Suppressor macrophage treated with lipopolysaccharide for 1 hour (primary cell): ENCODE measurements around the gene CLPX.
"Not testable (repeated sequence)": the region's sequence is repeated elsewhere in the genome, so short reads cannot be mapped to it uniquely, and the experiment has no call there.

Source experiments
- DNase-seq, 3 donors: peaks; one replicate each; pipeline ENCODE4 v3.0.0-alpha.2; 2020 to 2022

The CLPX gene

DNA sequence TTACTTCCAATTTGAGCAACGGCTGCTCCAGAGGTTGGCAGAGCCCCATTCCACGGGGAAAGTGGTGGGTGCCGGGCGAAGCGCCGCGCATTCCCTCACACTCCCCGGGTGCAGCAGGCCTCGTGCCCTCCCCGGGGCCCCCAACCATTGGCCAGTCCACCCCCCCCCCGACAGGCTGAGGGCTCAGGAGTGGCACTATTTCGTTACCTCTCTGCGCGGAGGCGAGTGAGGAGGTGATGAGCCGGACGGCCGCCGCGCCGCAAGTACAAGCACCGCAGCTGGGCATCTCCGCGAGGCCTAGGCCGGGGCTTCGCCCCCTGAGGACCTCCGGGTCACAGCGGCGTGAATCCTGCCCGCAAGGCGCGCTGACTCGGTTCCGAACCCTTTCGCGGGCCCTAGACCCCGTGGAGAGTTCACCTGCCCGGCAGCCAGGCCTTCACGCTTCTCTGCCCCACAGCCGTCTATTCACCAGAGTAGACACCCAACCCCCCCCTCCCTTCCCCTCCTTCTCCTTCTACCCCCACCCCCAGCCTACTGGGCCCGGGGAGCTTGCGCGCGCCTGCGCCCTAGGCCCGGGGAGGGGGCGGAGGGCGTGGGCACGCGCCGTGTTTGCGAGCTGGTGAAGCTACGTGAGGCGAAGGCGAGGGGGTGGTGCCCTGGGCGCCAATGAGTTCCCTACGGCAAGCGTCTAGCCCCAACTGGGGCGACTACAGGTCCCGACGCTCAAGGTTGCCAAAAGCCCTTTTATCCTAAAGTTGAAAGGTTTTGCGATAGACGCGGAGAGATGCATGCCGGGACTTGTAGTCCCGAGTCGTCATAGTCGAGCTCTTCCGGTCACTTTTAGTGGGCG is at the start of gene CLPX:
TSS of gene CLPX (minus strand) at position 475 of the 850 bp plus-strand sequence. CDS start at position 286, 189 bp downstream.
- peak; percentile 87 to 95 (median 92) for DNase-seq

- no peak for DNase-seq
Observed at GRCh38 chr15:65233696-65234095, 48.6 kb upstream of the CLPX start.

DNA sequence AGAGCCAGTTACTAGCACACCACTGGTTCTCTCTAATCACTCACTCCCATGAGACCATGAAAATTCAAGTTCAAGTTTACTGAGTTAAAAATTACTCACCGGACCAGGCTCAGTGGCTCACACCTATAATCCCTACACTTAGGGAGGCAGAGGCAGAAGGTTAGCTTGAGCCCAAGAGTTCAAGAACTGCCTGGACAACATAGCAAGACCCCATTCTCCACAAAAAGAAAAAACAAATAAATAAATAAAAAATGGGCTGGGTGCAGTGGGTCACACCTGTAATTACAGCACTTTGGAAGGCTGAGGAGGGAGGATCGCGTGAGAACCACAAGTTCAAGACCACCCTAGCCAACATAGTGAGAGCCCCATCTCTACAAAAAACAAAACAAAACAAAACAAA is 47.4 kb upstream of the CLPX start:
- DNase-seq: no peak

- DNase-seq: no peak
Observed at GRCh38 chr15:65231306-65231705, 46.2 kb upstream of the CLPX start.

GRCh38 chr15:65226901-65227300 is 41.8 kb upstream of the CLPX start:
- DNase-seq: not testable (repeated sequence)

DNA sequence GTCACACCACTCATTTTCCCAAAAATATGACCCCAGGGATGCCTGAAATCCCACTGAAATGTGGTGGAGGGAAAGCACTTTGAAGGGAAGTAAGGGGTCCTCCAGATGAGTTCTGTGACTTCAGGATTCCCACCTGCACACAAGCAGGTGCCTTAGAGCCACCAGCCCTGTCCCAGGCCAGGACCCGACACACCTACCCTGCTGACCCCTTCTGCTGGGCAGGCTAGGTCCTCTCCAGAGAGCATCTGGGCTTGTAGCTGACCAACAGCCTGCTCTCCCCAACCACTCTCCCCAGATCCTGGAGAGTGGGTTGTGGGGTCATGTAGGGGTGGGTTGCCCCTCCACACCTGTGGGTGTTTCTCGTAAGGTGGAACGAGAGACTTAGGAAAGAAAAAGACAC is 41.1 kb upstream of the CLPX start:
- no peak for DNase-seq

- peak in 2 of 3 donors; percentile 3 to 15 for DNase-seq
Observed at GRCh38 chr15:65223996-65224395, 38.9 kb upstream of the CLPX start.

- no peak for DNase-seq
Observed at GRCh38 chr15:65222891-65223290, 37.7 kb upstream of the CLPX start.

DNA sequence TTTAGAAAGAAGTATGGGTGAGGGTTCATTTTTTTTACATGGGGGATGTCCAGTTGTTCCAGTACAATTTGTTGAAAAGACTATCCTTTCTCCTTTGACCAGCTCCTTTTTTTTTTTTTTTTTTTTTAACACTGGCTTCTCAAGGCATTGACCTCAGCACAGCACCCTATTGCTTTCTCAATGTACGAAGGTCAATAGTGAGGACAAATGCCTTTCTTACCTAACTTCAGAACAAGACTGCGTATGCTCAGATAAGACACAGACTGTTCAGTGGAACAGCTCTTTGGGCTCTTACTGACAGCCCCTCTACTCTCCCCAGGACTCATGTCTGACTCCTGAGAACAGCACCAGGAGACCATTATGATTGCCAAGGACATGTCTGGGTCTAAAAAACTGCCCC is 36.6 kb upstream of the CLPX start:
- DNase-seq: no peak

- DNase-seq: no peak
Observed at GRCh38 chr15:65219137-65219536, 34.0 kb upstream of the CLPX start.

GRCh38 chr15:65217526-65218482 is 32.7 kb upstream of the CLPX start:
- DNase-seq: no peak

GRCh38 chr15:65215496-65215895 is 30.4 kb upstream of the CLPX start:
- DNase-seq: no peak

DNA sequence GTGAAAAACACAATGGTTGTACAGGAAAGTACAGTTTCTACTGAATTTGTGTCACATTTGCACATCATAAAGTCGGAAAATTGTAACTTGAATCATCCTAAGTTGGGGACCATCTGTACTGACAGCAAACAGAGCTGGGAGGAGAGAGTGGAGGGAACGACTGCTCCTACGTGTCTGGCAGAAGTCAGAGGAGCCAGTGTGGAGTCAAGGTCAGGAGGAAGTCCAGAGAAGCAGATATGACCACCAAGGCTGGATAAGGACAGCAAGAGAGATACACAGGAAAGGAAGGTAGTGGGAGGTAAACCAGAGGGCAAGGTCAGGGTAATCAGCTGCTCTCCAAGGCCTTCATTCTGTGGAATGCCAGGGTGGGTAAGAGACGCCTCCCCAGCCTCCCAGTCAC is 28.9 kb upstream of the CLPX start:
- no peak for DNase-seq

- DNase-seq: no peak
Observed at GRCh38 chr15:65213241-65213640, 28.1 kb upstream of the CLPX start.

GRCh38 chr15:65212097-65212496 is 27.0 kb upstream of the CLPX start:
- peak in 2 of 3 donors; percentile 22 to 38 for DNase-seq

DNA sequence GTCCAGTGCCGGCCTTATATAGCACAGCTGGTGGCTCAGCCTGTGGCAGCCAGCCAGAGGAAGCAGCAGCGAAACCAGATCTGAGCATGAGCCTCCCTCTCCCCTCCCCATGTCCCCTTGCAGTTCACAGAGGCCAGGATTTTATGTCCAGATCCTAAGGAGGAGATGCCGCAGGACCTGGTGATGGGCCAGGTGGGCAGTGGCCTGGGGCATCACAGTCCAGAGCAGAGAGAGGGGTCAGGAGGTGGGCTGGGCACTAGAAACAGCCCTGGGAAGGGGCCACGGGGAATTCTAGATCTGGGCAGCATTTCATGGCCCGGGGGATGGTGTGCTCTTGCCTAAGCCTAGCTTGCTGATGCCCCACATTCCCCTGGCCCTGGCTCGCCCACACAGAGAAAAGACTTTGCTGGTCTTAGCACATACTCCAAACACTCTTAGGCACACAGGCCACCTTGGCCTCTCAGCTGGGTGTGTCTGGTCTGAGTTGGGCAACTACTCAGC is 26.4 kb upstream of the CLPX start:
- DNase-seq: no peak

- no peak for DNase-seq
Observed at GRCh38 chr15:65210770-65211481, 25.8 kb upstream of the CLPX start, which contains the start of gene CILP. CILP (minus strand) TSS chr15:65211473; CDS start chr15:65209755, 1,718 bp downstream.

DNA sequence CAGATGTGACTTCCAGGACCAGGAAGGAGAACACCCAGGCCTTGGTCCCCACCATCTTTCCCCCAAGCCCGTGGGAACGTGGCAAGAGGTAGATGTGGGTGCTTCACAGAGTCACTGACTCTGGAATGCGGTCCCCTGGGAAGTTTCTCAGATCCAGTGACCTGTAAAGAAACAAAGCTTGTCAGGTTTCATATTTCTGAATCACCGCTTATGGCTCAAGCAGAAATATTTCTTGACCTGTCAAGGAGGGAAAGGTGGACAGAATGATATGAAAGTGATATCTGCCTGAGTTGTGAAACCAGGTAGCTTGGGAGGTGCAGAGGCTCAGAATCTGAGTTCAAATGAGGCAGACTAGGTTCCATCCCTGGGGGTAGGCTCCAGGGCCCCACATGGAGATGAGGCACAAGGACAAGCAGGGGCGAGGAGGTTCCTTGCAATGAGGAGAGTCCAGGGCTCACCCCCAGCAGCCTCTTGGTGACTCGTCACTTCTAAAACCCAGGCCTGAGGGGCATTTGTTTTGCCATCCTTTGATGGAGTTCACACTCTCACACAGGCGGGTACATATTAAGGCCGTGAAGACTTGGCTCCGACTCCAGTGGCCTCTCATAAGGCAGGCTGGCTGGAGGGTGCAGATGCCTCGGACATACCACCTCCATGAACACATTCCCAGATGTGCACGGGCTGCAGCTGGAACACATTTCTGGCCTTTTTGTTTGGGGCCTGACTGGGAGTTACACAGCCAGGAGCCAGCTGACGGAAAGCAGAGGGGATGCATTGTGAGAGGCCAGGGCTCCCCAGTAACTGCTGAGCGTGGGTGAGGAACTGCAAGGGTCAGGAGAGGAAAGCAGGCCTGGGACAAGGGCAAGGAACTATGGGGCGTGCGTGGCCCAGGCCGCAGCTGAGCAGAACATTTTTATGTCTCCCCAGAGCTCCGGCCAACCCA is 24.8 kb upstream of the CLPX start:
- no peak for DNase-seq

GRCh38 chr15:65208647-65209046 is 23.5 kb upstream of the CLPX start:
- DNase-seq: no peak

DNA sequence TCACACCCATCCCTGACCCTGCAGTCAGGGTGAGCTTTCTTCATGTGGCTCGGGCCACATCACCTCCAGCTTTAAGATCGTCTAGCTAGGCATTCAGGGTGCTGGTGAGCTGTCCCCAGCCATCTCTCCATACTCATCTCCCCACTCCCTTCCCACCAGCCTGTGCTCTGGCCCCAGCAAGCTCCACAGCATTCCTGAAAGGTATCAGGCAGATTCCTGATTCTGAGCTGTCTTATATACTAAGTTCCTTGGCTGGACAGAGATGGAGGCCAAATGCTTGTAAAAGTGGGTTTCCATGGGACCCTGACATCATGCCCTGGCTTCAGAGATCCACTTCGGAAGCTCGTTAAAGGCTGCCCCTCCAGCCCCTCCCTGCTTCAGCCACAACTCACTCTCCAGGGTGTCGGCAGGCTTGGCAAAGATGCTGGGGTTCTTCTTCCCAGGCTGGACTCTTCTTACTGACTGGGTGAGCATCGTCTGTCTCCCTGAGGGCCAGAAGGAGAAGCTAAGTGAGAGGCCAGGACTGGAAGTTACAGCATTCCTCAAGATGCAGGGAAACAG is 22.2 kb upstream of the CLPX start:
- no peak for DNase-seq

- no peak for DNase-seq
Observed at GRCh38 chr15:65206750-65207149, 21.6 kb upstream of the CLPX start.
